Hematopoietic multipotent progenitor cell (in vitro differentiated cells): Measurements from ENCODE around the gene HSP90AB1. TPM values are rescaled to one million over a fixed set of nuclear protein-coding genes. Genes with fewer than 3 reads are reported as not detected.

Experiments
- DNase-seq, 3 donors: peaks; one replicate each; pipeline ENCODE4 v3.0.0-alpha.2; 2011 to 2015; ENCODE audit warnings: low read depth in 2 of 3, low spot score in 2 of 3
- total RNA-seq: library from RNA; depleted of rRNA; stranded (reverse); fragments of >200 nt; gene quantifications from one replicate; pipeline ENCODE4 v1.2.3, GENCODE V29; 2012

Gene HSP90AB1
- total RNA-seq, 1 donor: 770 TPM

DNA sequence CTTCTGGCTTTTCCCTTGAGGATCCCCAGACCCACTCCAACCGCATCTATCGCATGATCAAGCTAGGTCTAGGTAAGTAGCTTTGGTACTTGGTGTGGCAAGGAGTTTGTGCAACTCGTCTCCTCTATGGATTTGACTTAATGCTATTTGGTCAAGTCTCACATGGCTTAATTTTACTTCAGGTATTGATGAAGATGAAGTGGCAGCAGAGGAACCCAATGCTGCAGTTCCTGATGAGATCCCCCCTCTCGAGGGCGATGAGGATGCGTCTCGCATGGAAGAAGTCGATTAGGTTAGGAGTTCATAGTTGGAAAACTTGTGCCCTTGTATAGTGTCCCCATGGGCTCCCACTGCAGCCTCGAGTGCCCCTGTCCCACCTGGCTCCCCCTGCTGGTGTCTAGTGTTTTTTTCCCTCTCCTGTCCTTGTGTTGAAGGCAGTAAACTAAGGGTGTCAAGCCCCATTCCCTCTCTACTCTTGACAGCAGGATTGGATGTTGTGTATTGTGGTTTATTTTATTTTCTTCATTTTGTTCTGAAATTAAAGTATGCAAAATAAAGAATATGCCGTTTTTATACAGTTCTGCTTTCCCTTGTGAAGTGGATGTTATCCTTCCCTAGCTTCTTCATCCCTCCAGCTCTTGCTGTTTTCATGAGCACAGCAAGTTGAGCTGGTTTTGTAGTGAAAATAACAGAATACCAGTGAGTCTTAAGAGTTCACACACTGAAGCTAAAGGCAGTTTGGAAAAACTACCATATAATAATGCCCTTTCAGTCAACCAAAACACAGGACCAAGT lies 6.6 kb downstream of the HSP90AB1 start:
- peak in 1 of 3 donors; percentile 79 for DNase-seq

DNA sequence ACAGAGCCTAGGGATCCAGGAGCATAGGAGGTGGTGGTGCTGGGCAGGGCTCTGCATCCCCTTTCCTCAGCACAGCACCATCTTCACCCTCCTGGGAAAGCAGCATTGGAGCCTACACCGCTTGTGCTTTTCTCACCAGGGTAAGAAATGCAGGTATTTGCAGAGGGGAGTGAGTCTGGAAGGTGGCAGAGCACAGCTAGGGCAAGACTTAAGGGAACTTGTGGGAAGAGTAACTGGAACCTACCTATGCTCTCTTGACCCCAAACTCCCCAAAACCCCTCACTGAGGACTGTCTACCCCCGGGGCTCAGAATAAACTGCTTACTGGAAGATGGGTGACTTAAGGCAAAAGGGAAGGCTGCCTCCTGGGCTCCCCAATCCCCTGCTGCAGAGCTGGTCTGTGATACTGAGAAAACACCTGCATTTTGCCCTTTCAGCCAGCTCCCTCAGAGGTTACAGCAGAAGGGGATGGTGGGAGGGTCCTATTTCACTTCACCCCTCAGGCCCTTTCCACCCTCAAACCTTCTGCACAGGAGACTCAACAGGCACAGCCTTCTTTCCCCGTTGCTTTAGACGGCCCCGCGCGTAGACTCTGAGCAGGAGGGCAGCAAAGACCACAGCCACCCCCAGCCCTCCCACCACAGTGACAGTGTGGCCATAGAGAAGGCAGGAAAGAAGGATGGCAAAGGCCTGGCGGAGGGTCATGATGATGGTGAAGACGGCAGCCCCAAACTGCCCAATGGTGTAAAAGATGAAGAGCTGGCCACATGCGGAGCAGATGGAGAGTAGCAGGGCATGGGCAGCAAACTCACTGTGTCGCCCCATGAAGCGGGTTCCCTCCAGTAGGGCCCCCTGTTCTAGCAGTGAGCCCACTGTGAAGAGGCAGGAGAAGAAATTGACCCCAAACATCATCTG lies 7.5 kb downstream of the HSP90AB1 start:
- peak in 1 of 3 donors; percentile 31 for DNase-seq

DNA sequence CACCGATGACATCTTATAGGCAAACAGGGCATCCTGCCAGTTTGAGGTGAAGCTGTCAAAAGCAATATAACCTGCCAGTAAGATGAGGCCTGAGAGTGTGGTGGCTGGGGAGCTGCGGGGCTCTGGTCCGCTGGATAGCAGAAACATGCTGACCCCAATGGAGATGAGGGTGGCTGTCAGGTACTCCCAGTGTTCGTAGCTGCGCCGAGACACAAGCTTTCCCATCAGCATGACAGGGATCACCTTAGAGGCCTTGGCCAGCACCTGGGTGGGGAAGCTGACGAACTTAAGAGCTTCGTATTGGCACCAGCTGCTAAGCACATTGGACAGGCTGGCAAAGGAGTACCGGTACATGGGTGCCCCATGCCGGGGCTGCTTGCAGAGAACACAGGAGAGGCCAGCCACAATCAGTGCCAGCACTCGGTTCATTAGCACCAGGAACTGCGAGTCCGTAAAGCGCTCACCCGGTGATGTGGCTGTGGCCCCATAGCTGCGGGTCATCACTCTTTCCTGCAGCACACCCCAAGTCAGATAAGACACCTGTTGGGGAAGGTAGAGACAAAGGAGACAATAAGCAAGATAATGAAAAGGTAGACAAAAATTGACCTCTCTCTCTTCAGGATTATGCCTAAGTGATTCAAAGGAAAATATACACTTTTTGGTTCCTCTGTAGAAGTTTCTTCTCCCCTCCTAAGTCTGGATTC lies 8.4 kb downstream of the HSP90AB1 start:
- no peak for DNase-seq

DNA sequence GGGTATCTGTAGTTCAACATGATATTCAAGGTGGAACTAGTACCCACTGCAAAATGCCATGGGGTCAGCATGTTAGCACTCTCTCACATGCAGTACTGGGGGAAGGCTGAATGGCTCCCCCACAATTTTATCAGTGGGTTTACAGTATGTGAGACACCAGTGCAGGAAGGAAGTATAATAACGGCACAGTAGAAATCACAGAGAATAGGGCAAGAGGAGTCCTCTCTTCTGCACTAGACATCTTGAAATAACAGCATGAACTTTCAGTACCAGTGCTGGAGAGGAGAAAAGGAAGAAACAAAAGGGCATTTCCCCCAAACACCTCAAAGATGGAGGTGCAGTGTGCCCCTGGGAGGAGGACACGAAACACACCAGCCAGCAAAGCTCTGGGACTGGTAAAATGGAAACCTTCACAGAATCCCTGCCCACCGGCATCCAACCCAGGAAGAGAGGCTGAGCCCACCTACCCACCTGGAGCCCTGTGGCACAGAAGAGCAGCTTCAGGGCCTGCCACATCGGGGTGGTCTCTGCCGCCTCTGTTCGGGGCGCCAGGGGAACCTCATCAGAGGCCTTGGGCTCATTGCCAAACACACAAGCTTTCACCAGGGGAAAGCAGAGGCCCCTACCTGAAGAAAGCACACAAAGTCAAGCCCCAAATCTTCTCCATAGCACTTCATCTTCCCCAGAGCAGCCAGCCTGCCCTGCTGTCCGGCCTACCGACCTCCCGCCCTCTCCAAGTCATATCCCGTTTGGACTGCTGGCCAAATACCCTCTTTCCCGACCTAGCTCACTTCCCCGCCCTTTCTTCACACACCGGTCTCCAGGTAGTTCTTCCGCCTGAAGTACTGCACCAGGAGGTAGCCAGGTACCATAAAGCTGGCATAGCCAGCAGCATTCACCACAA lies 9.2 kb downstream of the HSP90AB1 start:
- no peak for DNase-seq

DNA sequence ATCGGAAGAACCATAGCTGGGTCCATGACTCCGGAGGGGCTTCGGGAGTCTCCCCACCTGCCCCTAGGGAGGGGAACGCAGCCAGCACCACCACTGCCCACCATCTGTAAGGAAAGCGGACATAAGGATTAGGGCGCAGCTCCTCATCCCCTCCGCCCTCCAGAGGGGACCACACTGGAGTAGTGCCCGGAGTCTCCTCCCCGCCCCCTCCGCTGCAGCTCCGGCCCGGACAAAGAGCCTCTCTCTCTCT lies 9.8 kb downstream of the HSP90AB1 start:
- no peak for DNase-seq

DNA sequence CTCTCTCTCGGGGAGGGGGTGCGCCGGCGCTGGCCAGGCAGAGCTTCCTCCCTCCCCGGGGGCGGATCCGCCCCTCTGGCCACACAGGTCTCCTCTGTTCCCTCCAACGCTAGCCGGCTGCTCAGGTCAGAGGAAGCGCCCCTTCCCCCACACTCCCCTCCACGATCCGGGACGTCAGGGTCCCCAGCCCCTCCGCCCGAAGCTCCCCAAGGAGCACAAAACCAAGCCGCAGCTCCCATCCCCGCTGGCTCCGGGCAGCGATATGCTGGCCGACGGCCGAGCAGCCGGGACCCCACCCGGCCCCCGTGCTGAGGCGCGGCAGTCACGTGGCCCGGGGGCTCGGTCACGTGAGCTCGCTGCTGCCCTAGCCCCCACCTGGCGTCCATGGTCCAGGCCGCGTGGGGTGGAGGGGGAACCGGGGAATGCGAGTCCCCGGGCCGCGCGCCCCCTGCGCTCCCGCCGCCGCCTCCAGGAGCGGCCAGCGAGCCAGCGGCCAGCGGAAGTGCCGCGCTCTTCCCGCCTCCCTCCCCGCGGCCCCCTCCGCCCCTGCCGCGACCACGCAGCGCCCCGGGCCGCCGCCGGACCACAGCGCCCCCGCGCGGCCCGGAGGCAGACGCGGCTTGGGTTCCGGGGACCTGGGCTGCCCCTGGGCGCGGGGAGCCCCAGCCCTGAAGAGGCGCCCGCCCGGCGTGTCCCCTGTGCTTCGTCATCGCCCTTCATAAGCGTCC lies 10.3 kb downstream of the HSP90AB1 start, which contains the start of gene SLC35B2:
TSS of gene SLC35B2 (minus strand) at position 504 of the 728 bp plus-strand sequence. CDS start at position 386, 118 bp downstream.
- peak; percentile 62 to 67 (median 63) for DNase-seq

DNA sequence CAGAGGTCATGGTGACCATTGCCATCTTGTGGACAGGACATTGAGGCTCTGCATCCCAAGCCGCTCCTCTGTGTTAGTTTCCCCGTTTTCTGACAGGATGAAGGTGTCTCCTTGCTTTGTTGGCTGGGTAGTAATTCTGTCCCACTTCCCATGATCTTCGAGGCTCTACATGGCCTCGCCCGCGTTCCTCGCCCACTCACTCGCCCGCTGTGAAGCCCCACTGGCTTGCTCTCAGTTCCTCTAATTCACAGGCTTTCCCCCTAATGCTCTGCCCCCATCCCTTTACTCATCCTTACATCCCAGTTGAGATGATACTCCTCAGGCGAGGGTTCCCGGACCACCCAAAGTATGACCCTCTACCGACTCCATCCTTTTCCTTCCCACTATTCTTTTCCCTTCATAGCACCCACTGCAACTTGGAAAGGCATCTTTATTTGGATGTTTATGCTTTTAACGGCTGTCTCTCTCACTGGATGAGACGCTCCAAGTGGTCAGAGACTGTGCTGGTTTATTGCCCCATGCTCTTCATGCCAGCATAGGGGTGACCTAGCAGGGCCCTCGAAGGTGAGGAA lies 10.9 kb downstream of the HSP90AB1 start:
- DNase-seq: no peak

DNA sequence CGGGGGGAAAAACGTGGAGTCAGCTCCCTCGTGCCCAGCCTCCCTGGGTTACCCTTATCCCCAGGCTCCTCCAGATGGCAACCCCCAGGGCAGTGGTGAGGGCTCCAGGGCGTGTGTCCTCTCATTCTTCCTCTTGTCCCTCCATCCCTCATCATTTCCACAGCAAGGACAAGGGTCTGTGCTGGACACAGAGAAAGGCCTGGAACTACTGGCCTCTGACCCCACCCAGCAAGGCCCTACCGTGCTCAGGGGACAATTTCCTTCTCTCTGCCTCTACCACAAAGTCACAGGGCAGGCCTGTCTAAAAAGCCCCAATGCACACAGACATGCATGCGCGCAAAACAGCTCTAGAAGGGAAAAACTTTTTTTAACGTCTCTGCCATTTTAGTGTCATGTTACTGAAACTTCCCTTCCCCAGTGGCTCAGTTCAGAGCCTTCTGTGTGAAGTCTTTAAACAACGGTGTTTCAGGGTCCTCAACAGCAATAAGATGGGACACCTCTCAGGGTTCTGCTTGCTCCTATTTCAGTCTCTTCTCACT lies 11.5 kb downstream of the HSP90AB1 start:
- DNase-seq: no peak

DNA sequence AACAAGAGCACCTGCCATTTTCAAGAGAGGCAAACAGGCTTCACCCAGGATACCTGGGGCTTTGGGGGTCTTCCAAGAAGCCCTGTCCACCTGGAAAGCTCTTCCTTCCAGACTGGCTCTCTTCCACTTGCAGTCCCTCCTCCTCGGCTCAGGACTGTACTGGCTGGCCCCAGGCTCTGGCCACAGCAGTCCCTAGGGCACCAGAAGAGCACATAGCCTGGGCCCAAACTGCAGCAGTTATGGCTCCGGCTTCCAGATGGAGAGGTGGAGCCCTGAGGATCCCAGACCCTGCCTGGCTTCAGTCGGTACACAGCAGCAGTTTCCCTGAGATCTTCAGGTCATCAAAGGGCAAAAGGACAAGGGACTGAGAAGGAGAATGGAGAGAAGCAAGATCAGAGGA lies 12.0 kb downstream of the HSP90AB1 start:
- DNase-seq: no peak

DNA sequence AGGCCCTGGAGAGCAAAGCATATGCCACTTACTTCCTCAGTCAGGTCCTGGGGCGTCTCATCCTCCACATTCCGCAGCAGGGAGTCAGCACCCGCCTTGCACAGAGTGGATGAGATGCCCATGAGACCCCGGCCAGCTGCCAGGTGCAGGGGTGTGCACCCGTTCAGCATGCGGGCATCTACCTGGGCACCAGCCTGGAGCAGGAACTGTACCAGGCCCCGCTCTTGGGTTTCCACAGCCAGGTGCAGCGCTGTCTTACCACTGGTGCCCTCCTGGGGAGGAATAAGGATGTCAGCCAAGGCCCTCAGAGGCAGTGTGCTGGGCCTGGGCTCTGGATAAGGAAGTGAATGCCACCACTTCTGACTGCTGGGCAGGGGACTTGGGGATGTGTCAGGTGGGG lies 13.1 kb downstream of the HSP90AB1 start:
- no peak for DNase-seq

DNA sequence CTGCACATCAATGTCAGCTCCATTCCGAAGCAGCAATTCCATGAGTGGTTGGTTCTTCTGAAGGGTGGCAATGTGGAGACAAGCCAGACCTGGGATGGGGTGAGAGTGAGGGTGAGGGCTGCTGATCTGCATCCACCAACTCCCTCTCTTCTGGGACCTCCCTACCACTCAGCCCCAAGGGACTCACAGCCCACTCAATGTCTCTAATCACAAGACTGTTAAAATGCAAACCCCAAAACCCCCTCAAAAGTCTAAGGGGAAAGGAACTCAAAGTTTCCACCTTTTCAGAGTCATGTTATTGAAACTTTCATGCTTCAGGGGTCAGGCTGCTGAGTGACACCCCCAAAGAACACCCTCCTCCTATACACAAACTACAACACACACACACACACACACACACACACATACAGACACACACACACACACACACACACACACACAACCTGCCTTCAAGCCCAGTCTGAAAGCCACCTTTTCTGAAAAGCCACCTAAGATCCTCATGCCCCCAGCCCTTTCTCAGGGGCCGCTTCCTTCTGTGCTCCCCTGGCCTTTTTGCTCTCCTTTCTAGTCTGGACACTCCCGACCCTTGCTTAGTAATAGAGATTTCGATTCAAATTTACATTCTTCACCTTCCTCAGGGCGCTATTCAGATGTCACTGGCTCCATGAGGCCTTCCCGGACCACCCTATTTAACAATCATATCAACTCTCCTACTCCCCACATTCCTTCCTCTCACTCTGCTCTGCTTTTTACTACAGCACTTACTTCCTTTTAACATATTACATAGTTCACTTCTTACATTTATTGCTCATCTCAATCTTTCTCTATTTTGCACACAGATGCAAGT lies 13.8 kb downstream of the HSP90AB1 start:
- no peak for DNase-seq

DNA sequence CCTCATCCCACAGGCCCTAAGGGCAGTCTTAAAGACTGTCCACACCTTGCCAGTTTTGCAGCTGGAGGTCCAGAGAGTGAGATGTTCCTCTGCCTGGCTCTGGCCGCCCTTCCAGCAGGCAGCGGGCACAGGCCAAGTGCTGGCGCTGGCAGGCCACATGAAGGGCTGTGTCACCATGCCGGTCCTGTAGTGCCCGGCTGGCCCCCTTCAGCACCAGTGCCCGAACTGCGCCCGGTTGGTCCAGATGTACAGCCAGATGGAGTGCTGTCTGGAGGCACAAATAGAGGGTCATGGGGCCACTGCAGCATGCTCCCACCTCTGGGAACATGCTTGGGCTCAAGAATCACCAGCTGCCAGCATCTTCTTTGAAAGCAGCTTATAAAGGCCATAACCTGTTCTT lies 14.7 kb downstream of the HSP90AB1 start:
- no peak for DNase-seq

DNA sequence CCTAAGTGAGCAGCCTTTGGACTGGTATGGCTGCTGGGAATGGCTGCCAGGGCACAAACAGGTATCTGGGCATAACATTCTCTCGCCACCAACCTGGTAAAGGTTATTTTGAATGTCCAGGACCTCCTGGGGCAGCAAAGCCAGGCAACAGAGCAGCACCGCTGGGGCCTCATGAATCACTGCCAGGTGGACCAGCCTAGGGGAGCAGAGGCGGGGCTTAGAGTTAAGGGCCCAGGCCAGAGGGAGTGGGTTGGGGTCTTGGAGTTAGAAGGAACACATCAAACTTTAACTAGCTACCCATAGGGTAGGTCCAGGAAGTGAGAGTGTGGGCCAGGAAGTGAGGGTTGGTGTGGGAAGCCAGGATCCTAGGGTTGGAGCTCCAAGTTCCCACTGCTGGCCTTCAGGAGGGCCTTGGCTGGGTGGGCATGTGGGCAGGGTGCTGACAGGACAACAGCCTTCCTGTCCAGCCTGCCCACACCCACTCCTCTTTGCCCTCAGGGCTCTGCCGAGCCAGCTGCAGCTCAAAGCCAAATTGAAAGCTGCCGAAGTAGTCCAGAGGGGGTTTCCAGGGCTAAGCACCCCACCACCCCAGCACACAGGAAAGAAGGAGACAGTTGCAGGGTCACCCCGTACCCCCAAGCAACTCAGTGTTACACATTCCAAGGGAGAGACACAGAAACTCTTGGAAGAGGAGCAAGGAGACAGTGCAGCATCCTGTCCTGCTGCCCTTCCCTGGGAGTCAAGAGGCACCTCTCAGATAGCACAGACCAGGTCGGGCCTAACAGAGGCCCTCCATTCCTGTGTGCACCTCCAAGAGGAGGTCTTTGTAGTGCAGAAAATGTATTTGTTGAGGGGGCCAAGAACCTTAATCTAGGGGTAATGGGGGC lies 15.8 kb downstream of the HSP90AB1 start:
- DNase-seq: no peak

DNA sequence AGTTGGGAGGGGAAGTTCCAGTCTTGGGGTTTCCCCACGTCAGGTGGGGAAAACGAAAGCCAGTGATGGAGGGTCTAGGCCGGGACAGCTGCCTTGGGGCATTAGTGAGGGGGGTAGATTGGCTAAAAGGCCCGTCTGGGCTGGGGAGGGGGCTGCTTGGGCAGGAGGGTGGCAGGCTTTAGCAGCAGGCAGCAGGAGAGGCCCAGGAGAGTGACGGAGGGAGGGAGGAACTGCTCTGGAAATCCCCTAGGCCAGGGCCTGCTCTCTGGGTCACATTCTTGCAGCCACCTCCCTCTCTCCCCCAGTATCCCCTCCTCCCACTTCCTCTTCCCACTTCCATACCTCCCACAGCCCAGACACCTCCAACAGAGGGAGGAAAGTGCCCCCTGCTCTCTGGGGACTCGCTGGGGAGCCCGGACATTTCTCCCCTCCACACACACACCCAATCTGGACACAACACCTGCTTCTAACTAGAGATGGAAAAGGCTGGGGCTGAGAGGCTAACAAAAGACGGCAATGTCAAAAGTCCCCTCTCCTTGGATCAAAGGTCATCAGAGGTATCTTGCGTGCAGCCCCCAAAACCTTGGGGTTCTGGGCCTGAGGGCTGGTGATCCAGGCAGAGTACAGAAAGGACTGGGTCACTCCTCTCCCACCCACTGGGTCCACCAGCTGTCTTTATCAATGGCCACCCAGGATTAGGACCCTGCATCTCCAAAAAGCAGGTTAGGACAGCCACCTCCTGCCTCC lies 16.6 kb downstream of the HSP90AB1 start:
- peak in 2 of 3 donors; percentile 68 to 71 for DNase-seq

DNA sequence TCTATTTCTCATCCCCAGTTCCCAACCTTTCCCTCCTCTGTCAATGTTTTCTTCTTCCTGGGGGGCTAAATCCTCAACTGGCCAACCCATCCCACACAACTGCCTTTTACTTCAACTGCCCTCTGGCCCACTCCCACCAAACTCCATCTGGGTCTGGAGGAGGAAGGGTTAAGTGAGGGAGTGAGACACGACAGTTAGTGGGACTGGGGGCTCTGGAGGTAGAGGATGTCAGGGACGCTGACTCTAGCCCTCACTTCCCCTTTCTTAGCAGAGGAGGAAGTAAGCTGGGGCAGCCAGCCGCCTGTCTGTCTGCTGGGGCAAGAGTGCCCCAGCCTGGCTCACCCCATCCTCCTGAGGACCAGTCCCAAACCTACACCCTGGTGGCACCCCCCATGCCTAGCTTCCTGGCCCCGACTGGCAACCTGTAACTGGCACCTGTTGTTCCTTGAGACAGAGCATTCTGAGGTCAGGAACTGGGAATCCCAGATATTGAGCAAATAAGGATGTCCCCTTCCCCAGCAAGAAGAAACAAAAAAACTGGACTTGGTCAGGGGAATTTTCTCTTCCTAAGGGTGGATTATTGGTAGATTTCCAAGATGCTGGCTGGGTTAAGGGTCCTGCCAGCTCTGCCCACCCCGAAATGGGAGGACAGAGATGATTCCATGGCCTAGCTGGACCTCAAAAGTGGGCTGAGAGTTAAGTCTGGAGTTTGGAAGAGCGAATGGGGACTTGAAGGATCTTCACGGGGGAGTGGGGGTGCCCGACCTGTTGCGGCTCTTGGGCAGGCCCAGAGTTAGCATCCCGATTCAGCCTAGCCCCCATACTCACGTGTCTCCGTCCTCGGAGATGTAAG lies 17.5 kb downstream of the HSP90AB1 start:
- peak in 2 of 3 donors; percentile 84 to 89 for DNase-seq
